ENCODE data around the gene KANSL1.

DNA sequence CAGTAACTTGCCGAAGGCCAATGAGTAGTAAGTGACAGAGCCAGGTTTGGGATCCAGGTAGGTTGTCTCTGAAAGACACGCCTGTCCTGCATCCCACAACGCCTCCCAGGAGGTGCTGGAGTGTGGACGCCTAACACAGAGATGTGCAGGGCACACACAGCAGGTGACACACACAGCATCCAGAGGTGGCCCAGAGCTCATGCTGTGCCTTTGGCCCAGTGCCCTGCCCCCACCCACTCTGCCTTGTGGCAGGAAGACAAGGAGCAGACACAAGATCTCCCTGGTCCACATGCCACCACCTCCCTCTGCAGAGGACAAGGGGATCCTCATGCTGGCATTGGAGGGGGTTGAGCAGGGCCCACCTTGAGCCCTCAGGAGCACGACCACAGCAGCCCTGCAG is 208.9 kb downstream of the KANSL1 start:
- no peak for TF ChIP-seq POLR2AphosphoS5 (IDR thresholded peaks at IDR 0.05; ENCODE audit: low read depth, low read length)
- TF ChIP-seq, protein P1, sequence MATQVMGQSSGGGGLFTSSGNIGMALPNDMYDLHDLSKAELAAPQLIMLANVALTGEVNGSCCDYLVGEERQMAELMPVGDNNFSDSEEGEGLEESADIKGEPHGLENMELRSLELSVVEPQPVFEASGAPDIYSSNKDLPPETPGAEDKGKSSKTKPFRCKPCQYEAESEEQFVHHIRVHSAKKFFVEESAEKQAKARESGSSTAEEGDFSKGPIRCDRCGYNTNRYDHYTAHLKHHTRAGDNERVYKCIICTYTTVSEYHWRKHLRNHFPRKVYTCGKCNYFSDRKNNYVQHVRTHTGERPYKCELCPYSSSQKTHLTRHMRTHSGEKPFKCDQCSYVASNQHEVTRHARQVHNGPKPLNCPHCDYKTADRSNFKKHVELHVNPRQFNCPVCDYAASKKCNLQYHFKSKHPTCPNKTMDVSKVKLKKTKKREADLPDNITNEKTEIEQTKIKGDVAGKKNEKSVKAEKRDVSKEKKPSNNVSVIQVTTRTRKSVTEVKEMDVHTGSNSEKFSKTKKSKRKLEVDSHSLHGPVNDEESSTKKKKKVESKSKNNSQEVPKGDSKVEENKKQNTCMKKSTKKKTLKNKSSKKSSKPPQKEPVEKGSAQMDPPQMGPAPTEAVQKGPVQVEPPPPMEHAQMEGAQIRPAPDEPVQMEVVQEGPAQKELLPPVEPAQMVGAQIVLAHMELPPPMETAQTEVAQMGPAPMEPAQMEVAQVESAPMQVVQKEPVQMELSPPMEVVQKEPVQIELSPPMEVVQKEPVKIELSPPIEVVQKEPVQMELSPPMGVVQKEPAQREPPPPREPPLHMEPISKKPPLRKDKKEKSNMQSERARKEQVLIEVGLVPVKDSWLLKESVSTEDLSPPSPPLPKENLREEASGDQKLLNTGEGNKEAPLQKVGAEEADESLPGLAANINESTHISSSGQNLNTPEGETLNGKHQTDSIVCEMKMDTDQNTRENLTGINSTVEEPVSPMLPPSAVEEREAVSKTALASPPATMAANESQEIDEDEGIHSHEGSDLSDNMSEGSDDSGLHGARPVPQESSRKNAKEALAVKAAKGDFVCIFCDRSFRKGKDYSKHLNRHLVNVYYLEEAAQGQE (IDR thresholded peaks at IDR 0.05; ENCODE audit: insufficient read depth in 1 of 2, low read depth in 2 of 2, low read length in 2 of 2), result no peak
- no peak for TF ChIP-seq SIN3A (IDR thresholded peaks at IDR 0.05; ENCODE audit: borderline replicate concordance, insufficient read depth, low read length)
- no peak for TF ChIP-seq FOXP2 (optimal IDR thresholded peaks at IDR 0.05; ENCODE audit: borderline replicate concordance, extremely low read depth, extremely low read length, insufficient read depth)
- TF ChIP-seq TAF1 (IDR thresholded peaks at IDR 0.05; ENCODE audit: borderline replicate concordance, insufficient read depth, low read length), result no peak
